ENCODE measurements around the gene PDLIM5. TPM values are rescaled to one million over a fixed set of nuclear protein-coding genes. Genes with fewer than 3 reads are reported as not detected.
"Not testable (repeated sequence)": the region's sequence is repeated elsewhere in the genome, so short reads cannot be mapped to it uniquely, and the experiment has no call there.

Gene PDLIM5
- total RNA-seq, 2 donors from 2014 or later = 115 to 228 TPM

GRCh38 chr4:94470132-94470531, 18.4 kb downstream of the PDLIM5 start:
- Histone ChIP-seq H3K27ac (no peak overlapping the region), H3K4me3 (no peak overlapping the region), H3K27me3 (replicated peaks; ENCODE audit: insufficient read depth) (no peaks in the 10 kb centered on the region), H3K36me3 (no peaks in the 10 kb centered on the region), H3K4me1 (replicated peaks) (peaks cover 2% of the 10 kb centered on the region), H3K9me3 (no peaks in the 10 kb centered on the region)
- no peak for DNase-seq (ENCODE audit: low spot score)
- WGBS = 82% methylated on average over 4 of the region's 4 CpGs
- intact Hi-C loops (cut with DNase I) = no loop called here
- TF ChIP-seq POLR2A (IDR thresholded peaks at IDR 0.05) (no peak), POLR2AphosphoS5 (IDR thresholded peaks at IDR 0.05) (no peak)
- TF ChIP-seq, protein P1, sequence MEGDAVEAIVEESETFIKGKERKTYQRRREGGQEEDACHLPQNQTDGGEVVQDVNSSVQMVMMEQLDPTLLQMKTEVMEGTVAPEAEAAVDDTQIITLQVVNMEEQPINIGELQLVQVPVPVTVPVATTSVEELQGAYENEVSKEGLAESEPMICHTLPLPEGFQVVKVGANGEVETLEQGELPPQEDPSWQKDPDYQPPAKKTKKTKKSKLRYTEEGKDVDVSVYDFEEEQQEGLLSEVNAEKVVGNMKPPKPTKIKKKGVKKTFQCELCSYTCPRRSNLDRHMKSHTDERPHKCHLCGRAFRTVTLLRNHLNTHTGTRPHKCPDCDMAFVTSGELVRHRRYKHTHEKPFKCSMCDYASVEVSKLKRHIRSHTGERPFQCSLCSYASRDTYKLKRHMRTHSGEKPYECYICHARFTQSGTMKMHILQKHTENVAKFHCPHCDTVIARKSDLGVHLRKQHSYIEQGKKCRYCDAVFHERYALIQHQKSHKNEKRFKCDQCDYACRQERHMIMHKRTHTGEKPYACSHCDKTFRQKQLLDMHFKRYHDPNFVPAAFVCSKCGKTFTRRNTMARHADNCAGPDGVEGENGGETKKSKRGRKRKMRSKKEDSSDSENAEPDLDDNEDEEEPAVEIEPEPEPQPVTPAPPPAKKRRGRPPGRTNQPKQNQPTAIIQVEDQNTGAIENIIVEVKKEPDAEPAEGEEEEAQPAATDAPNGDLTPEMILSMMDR (IDR thresholded peaks at IDR 0.05) = no peak

DNA sequence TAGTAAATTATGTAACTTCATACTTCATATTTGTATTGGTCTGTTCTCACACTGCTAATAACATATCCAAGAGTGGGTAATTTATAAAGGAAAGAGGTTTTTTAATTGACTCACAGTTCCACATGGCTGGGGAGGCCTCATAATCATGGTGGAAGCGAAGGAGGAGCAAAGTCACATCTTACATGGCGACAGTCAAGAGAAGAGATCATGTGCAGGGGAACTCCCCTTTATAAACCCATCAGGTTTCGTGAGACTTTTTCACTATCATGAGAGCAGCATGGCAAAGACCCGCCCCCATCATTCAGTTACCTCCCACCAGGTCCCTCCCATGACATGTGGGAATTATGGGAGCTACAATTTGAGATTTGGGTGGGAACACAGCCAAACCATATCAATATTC, 19.0 kb downstream of the PDLIM5 start:
- H3K9me3 ChIP-seq; H3K4me1 ChIP-seq (replicated peaks); H3K36me3 ChIP-seq; DNase-seq (ENCODE audit: low spot score); H3K27me3 ChIP-seq (replicated peaks; ENCODE audit: insufficient read depth); H3K4me3 ChIP-seq; H3K27ac ChIP-seq; intact Hi-C loops (cut with DNase I): not testable (repeated sequence)
- 94% methylated on average over 4 of the region's 4 CpGs for WGBS

DNA sequence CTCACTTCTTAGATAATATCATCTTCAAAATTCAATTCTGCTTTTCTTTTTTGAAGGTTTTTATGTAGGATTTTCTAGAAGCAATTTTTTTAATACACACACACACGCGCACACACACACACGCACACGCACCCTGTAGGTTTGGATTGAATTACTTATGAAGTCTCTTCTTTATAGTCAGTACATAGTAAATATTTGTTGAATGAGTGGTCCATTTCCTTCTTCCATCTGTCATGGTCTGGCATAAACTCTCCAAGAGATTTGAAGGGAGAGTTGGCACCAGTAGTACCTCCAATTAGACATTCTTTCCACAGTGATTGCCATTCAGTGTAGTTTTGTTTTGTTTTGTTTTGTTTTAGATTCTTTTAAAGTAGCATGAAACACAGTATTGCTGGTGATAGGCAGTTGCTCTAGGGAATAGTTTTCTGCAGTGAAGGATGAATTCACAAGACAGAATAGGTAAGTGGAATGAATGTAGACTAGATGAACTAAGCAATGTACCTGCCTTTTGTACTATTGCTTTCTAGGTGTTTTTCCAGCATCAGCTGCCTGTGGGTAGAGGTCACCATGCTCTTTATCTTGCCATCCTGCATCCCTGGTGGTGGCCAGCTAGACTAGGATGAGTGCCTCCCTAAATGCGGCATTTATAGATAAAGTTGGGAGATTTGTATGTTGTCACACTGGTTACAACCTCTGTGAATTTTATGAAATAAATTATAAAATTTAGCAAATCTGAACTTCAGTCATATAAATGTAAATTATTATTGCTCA, 20.5 kb downstream of the PDLIM5 start:
- intact Hi-C loops (cut with DNase I) = no loop called here
- no peak for TF ChIP-seq POLR2A (IDR thresholded peaks at IDR 0.05)
- no peak for TF ChIP-seq POLR2AphosphoS5 (IDR thresholded peaks at IDR 0.05)
- TF ChIP-seq, protein P1 (IDR thresholded peaks at IDR 0.05) = no peak
- no peaks in the 10 kb centered on the region for H3K36me3 ChIP-seq
- peaks cover 2% of the 10 kb centered on the region for H3K4me1 ChIP-seq (replicated peaks)
- DNase-seq (ENCODE audit: low spot score) = no peak
- H3K27me3 ChIP-seq (replicated peaks; ENCODE audit: insufficient read depth) = no peaks in the 10 kb centered on the region
- no peak overlapping the region for H3K27ac ChIP-seq
- no peak overlapping the region for H3K4me3 ChIP-seq
- H3K9me3 ChIP-seq = no peaks in the 10 kb centered on the region
- 79% methylated on average over 5 of the region's 5 CpGs for WGBS

DNA sequence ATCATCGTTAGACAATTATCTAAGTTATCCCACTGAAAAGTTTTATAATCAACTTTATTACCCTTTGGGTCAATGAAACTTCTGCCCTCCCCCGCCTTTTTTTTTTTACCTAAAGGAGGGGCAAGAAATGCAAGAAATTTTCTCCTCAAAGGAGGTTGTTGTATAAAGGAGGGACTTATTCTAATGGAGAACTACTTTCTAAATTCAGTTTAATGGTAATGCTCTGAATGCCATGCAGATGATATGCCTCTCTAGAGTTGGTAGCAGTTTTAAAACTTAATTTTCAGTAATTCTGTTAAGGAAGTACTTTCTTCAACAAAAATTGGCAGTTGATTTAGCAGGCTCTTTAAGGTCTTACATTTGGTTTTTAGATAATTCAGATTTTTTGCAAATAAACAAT, 23.3 kb downstream of the PDLIM5 start:
- intact Hi-C loops (cut with DNase I) = no loop called here
- no peaks in the 10 kb centered on the region for H3K9me3 ChIP-seq
- H3K4me1 ChIP-seq (replicated peaks) = no peaks in the 10 kb centered on the region
- H3K27me3 ChIP-seq (replicated peaks; ENCODE audit: insufficient read depth) = no peaks in the 10 kb centered on the region
- no peaks in the 10 kb centered on the region for H3K36me3 ChIP-seq
- no peak for DNase-seq (ENCODE audit: low spot score)
- 90% methylated on average over 2 of the region's 2 CpGs for WGBS
- H3K27ac ChIP-seq = no peak overlapping the region
- TF ChIP-seq, protein P1 (IDR thresholded peaks at IDR 0.05) = no peak
- TF ChIP-seq POLR2AphosphoS5 (IDR thresholded peaks at IDR 0.05) (no peak), POLR2A (IDR thresholded peaks at IDR 0.05) (no peak)
- no peak overlapping the region for H3K4me3 ChIP-seq

GRCh38 chr4:94475794-94476193, 24.1 kb downstream of the PDLIM5 start:
- no peak overlapping the region for H3K27ac ChIP-seq
- H3K36me3 ChIP-seq = no peaks in the 10 kb centered on the region
- WGBS = 56% methylated on average over 2 of the region's 2 CpGs
- TF ChIP-seq POLR2A (IDR thresholded peaks at IDR 0.05) = no peak
- TF ChIP-seq, protein P1 (IDR thresholded peaks at IDR 0.05) = no peak
- TF ChIP-seq POLR2AphosphoS5 (IDR thresholded peaks at IDR 0.05) = no peak
- no peaks in the 10 kb centered on the region for H3K4me1 ChIP-seq (replicated peaks)
- intact Hi-C loops (cut with DNase I) = no loop called here
- H3K27me3 ChIP-seq (replicated peaks; ENCODE audit: insufficient read depth) = no peaks in the 10 kb centered on the region
- no peaks in the 10 kb centered on the region for H3K9me3 ChIP-seq
- no peak overlapping the region for H3K4me3 ChIP-seq
- DNase-seq (ENCODE audit: low spot score) = no peak

All from prostate gland (tissue), 2 donors.